Skeletal muscle satellite cell (primary cell): Measurements from ENCODE around the gene STK16. TPM values are rescaled to one million over a fixed set of nuclear protein-coding genes. Genes with fewer than 3 reads are reported as not detected.
"Not testable (repeated sequence)": the region's sequence is repeated elsewhere in the genome, so short reads cannot be mapped to it uniquely, and the experiment has no call there.

Experiments
- H3K27me3 ChIP-seq: 2 replicates; pipeline ENCODE4 v1.7.0; 2013; ENCODE audit warnings: low read length; ENCODE audit not compliant: control insufficient read depth, insufficient read depth
- H3K36me3 ChIP-seq: 2 replicates; pipeline ENCODE4 v1.7.0; 2013; ENCODE audit warnings: mild to moderate bottlenecking, control low read depth, low read length; ENCODE audit not compliant: insufficient read depth
- H3K4me1 ChIP-seq: 2 replicates; pipeline ENCODE4 v1.7.0; 2013; ENCODE audit warnings: low read length; ENCODE audit not compliant: control insufficient read depth, insufficient read depth
- H3K4me2 ChIP-seq: 2 replicates; pipeline ENCODE4 v1.7.0; 2013; ENCODE audit warnings: mild to moderate bottlenecking, low read length
- H3K4me3 ChIP-seq: 2 replicates; pipeline ENCODE4 v1.7.0; 2013; ENCODE audit warnings: low read length
- H3K9ac ChIP-seq: 2 replicates; pipeline ENCODE4 v1.7.0; 2013; ENCODE audit warnings: mild to moderate bottlenecking, low read depth, low read length, moderate library complexity
- H3K9me3 ChIP-seq: replicated peaks from 2 replicates; pipeline ENCODE4 v1.7.0; 2013; ENCODE audit warnings: mild to moderate bottlenecking, control low read depth, low read length
- total RNA-seq: library from RNA; depleted of rRNA; stranded (reverse); fragments of >200 nt; gene quantifications from 2 replicates; pipeline ENCODE4 v1.2.3, GENCODE V29; 2012; rRNA removed

The STK16 gene, protein sequence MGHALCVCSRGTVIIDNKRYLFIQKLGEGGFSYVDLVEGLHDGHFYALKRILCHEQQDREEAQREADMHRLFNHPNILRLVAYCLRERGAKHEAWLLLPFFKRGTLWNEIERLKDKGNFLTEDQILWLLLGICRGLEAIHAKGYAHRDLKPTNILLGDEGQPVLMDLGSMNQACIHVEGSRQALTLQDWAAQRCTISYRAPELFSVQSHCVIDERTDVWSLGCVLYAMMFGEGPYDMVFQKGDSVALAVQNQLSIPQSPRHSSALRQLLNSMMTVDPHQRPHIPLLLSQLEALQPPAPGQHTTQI
- total RNA-seq: 20.8 and 28.9 TPM in 2 replicates

- Histone ChIP-seq H3K4me2 (peak within 1 kb of the TSS; percentile 93), H3K4me3 (peak within 1 kb of the TSS; percentile 92), H3K36me3 (peaks cover 18% of the 10 kb centered on the region), H3K9me3 (no peaks in the 10 kb centered on the region), H3K4me1 (peaks cover 43% of the 10 kb centered on the region), H3K9ac (peak within 1 kb of the TSS; percentile 99), H3K27me3 (no peaks in the 10 kb centered on the region)
Measured at GRCh38 chr2:219245148-219245898, at the start of gene STK16, which contains the start of gene GLB1L. Gene STK16 (plus strand): TSS chr2:219245479. CDS start chr2:219246000, 521 bp downstream. Gene GLB1L (minus strand): TSS chr2:219245444. CDS start chr2:219243573, 1,871 bp downstream.

DNA sequence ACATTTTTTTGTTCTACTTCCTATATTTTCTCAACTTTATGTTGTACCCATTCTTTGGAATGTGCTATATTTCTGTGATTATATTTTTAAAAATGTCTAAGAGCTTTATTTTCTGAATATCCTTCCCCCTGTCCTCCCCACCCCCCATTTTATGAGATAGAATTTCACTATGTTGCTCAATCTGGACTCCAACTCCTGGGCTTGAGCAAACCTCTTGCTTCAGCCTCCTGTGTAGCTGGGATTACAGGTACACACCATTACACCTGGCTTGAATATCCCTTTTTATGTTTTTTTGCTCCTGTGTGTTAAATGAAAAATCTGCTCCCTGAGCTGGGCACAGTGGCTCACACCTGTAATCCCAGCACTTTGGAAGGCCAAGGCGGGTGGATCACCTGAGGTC, 47.9 kb upstream of the STK16 start:
- no peak overlapping the region for H3K4me2 ChIP-seq
- H3K4me3 ChIP-seq: no peak overlapping the region
- H3K4me1 ChIP-seq: no peaks in the 10 kb centered on the region
- no peaks in the 10 kb centered on the region for H3K36me3 ChIP-seq
- H3K9ac ChIP-seq: no peak overlapping the region
- peaks cover 20% of the 10 kb centered on the region for H3K27me3 ChIP-seq
- no peaks in the 10 kb centered on the region for H3K9me3 ChIP-seq

DNA sequence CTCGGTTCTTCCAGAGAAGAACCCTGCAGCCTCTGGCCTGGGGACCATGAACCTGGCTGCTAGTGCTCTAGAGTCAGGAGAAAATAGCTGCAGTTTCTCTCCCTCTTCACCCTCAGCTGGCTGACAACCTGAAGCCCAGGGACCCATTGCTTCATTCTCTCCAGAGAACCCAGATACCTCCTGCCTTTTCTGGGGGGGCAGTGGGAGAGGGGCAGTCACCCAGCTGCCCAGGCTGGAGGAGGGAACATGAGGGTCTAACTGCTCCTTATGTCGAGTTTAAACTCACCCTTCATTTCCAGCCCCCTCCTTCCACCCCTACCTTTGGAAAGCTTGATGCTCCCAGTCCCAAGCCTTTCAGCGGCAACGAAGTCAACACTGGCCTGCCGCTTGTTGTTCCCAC, 46.3 kb upstream of the STK16 start:
- Histone ChIP-seq H3K4me2 (no peak overlapping the region), H3K4me1 (no peaks in the 10 kb centered on the region), H3K27me3 (peaks cover 20% of the 10 kb centered on the region), H3K36me3 (no peaks in the 10 kb centered on the region), H3K9ac (no peak overlapping the region), H3K4me3 (no peak overlapping the region), H3K9me3 (no peaks in the 10 kb centered on the region)

- Histone ChIP-seq H3K9ac (no peak overlapping the region), H3K27me3 (peaks cover 20% of the 10 kb centered on the region), H3K4me1 (no peaks in the 10 kb centered on the region), H3K4me3 (no peak overlapping the region), H3K9me3 (no peaks in the 10 kb centered on the region), H3K36me3 (no peaks in the 10 kb centered on the region), H3K4me2 (no peak overlapping the region)
Measured at GRCh38 chr2:219199470-219200211, 45.6 kb upstream of the STK16 start.

DNA sequence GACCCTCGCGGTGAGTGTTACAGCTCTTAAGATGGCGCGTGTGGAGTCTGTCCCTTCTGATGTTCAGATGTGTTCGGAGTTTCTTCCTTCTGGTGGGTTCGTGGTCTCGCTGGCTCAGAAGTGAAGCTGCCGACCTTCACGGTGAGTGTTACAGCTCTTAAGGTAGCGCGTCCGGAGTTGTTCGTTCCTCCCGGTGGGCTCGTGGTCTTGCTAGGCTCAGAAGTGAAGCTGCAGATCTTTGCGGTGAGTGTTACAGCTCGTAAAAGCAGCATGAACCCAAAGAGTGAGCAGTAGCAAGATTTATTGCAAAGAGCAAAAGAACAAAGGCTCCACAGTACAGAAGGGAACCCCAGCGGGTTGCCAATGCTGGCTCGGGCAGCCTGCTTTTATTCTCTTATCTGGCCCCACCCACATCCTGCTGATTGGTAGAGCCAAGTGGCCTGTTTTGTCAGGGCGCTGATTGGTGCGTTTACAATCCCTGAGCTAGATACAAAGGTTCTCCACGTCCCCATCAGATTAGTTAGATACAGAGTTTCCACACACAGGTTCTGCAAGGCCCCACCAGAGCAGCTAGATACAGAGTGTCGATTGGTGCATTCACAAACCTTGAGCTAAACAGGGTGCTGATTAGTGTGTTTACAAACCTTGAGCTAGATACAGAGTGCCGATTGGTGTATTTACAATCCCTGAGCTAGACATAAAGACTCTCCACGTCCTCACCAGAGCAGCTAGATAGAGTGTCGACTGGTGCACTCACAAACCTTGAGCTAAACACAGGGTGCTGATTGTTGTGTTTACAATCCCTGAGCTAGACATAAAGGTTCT, 44.6 kb upstream of the STK16 start:
- H3K9ac ChIP-seq, H3K4me1 ChIP-seq, H3K4me2 ChIP-seq, H3K36me3 ChIP-seq, H3K4me3 ChIP-seq, H3K9me3 ChIP-seq: not testable (repeated sequence)
- peaks cover 15% of the 10 kb centered on the region for H3K27me3 ChIP-seq

DNA sequence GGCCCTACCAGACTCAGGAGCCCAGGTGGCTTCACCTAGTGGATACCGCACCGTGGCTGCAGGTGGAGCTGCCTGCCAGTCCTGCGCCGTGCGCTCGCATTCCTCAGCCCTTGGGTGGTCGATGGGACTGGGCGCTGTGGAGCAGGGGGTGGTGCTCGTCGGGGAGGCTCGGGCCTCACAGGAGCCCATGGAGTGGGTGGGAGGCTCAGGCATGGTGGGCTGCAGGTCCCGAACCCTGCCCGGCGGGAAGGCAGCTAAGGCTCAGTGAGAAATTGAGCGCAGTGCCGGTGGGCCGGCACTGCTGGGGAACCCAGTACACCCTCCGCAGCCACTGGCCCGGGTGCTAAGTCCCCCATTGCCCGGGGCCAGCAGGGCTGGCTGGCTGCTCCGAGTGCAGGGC, 43.9 kb upstream of the STK16 start:
- not testable (repeated sequence) for H3K4me3 ChIP-seq
- peaks cover 14% of the 10 kb centered on the region for H3K27me3 ChIP-seq

DNA sequence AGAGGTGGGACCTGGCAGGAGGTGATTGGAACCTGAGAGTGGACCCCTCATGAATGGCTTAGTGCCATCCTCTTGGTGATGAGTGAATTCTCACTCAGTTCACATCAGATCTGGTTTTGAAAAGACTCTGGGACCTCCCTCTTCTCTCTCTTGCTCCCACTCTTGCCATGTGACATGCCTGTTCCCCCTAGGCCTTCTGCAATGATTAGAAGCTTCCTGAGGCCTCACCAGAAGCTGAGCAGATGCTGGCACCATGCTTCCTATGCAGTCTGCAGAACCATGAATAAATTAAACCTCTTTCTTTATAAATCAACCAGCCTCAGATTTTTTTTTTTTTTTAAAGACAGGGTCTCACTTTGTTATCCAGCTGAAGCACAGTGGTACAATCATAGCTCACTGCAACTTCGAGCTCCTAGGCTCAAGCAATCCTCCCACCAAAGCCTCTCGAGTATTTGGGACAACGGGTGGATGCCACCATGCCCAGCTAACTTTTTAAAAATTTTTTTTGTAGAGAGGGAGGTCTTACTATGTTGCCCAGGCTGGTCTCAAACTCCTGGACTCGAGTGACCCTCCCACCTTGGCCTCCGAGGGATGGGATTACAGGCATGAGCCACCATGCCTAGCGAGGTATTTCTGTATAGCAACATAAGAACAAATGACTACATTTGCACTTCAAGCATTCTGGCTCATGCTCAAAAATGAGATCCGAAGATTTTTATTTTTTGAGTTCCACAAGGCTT, 40.7 kb upstream of the STK16 start:
- H3K4me3 ChIP-seq: no peak overlapping the region
- no peak overlapping the region for H3K4me2 ChIP-seq
- peaks cover 19% of the 10 kb centered on the region for H3K4me1 ChIP-seq
- H3K9ac ChIP-seq: no peak overlapping the region
- no peaks in the 10 kb centered on the region for H3K9me3 ChIP-seq
- H3K27me3 ChIP-seq: peaks cover 6% of the 10 kb centered on the region
- peaks cover 15% of the 10 kb centered on the region for H3K36me3 ChIP-seq

More for the DNA sequence above, 43.9 kb upstream of the STK16 start:
- not testable (repeated sequence) for H3K9me3 ChIP-seq, H3K4me1 ChIP-seq, H3K36me3 ChIP-seq, H3K4me2 ChIP-seq, H3K9ac ChIP-seq

DNA sequence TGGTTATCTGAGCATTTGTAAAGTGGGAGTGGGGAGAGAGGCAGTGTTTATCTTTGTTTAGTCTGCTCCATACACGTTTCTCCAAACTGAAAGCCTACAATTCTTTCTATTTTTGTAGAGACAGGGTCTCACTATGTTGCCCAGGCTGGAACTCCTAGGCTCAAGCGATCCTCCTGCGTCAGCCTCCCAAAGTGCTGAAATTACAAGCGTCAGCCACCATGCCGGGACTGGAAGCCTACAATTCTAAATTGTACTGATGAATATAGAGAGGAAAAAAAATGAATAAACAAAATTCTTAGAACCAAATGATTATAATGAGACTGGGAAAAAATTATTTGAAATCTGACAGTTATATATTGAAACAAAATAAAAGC, 40.1 kb upstream of the STK16 start:
- no peak overlapping the region for H3K9ac ChIP-seq
- peaks cover 20% of the 10 kb centered on the region for H3K36me3 ChIP-seq
- H3K4me1 ChIP-seq: peaks cover 19% of the 10 kb centered on the region
- no peak overlapping the region for H3K4me2 ChIP-seq
- H3K27me3 ChIP-seq: peaks cover 4% of the 10 kb centered on the region
- no peaks in the 10 kb centered on the region for H3K9me3 ChIP-seq
- no peak overlapping the region for H3K4me3 ChIP-seq

DNA sequence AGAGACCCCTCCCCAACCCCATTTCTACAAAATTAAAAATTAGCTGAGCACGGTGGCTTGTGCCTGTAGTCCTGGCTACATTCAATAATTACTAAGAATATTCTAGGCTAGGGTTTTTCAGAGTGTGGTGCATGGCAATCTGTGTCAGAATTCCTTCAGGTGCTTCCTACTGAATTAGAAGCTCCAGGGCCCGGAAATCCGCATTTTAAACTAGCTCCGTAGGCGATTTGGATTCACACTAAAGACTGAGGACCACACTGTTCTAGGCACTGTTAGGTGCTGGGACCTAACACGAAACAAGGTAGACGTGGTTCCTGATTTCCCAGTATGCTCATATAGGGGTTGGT, 39.3 kb upstream of the STK16 start:
- Histone ChIP-seq H3K4me2 (peak overlapping the region; percentile 97), H3K9ac (peak overlapping the region; percentile 83), H3K9me3 (no peaks in the 10 kb centered on the region), H3K4me1 (peaks cover 19% of the 10 kb centered on the region), H3K36me3 (peaks cover 28% of the 10 kb centered on the region), H3K4me3 (peak overlapping the region; percentile 86), H3K27me3 (no peaks in the 10 kb centered on the region)

DNA sequence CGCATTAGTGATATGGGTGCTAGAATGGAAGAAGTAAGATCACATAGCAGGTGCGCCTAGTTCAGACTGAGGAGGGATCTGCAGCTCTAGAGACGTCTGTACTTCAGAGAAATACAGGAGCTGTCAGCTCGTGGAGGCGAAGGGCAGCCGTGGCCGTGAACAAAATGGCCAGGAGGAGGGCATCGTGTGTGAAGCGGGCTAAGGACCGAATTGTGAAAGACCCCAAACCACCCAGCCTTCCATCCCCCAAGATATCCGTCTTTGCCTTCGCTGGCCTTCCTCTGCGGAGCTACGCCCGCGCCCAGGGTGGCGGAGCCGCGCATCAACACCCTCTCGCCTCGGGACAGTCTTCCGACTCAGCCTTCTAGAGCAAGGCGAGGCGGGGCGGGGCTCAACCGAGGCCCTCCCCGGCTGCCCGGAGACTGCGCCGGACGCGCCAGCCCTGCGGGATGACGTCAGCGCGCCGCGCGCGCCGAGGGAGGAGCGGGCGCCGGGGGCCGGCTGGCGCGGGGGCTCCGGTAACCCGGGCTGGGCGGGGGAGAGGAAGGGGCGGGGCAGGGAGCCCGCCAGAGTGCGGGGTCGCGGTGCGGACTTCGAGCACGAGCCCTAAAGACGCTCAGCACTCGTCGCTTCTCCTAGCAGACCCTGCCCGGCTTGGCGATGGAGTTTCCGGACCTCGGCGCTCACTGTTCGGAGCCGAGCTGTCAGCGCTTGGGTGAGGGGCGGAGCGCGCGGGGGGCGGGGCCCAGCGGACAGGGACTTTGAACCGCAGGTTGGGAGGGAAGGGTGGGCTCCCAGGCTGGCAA, 38.7 kb upstream of the STK16 start, which contains the start of gene ZFAND2B:
ZFAND2B (plus strand) TSS at position 455 of the 806 bp plus-strand sequence; CDS start at position 661, 206 bp downstream.
- Histone ChIP-seq H3K4me2 (peak within 1 kb of the TSS; percentile 97), H3K27me3 (no peaks in the 10 kb centered on the region), H3K36me3 (peaks cover 32% of the 10 kb centered on the region), H3K9me3 (no peaks in the 10 kb centered on the region), H3K9ac (peak within 1 kb of the TSS; percentile 83), H3K4me3 (peak within 1 kb of the TSS; percentile 86), H3K4me1 (peaks cover 19% of the 10 kb centered on the region)
